GM12864 (cell line): Measurements from ENCODE around the gene SGO2.

Experiments used
- DNase-seq: peaks from one replicate; pipeline ENCODE4 v3.0.0-alpha.2; 2011; ENCODE audit warnings: low read depth
- H3K4me3 ChIP-seq: 2 replicates; pipeline ENCODE4 v1.5.1; 2011; ENCODE audit warnings: mild to moderate bottlenecking, low read depth, low read length, control low read depth
- TF ChIP-seq, protein P1 (sequence below): IDR thresholded peaks from 2 replicates; pipeline ENCODE4 v1.5.1; 2011; ENCODE audit warnings: low read depth, mild to moderate bottlenecking, moderate library complexity, low read length, control low read depth, inconsistent platforms; ENCODE audit errors: missing control alignments

The SGO2 gene

DNA sequence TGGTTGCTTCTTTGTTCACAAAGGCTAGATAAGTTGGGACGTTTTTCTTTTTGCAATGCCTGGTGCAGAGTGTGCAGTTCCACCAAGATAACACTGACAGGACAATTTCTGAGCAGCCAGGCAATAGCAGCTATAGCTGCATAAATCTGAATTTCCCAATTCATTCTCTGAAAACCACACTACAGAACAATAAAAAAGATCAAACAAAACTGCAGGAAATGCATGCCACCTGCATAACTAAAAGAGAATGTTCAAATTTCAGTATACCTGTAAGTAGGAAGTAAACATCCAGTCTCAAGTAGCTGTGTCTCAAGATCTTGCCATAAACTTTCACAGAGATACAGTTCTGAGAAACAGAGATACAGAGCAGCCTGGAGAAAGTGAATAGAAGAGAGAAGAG, 10.9 kb upstream of the SGO2 start:
- TF ChIP-seq, protein P1, sequence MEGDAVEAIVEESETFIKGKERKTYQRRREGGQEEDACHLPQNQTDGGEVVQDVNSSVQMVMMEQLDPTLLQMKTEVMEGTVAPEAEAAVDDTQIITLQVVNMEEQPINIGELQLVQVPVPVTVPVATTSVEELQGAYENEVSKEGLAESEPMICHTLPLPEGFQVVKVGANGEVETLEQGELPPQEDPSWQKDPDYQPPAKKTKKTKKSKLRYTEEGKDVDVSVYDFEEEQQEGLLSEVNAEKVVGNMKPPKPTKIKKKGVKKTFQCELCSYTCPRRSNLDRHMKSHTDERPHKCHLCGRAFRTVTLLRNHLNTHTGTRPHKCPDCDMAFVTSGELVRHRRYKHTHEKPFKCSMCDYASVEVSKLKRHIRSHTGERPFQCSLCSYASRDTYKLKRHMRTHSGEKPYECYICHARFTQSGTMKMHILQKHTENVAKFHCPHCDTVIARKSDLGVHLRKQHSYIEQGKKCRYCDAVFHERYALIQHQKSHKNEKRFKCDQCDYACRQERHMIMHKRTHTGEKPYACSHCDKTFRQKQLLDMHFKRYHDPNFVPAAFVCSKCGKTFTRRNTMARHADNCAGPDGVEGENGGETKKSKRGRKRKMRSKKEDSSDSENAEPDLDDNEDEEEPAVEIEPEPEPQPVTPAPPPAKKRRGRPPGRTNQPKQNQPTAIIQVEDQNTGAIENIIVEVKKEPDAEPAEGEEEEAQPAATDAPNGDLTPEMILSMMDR = no peak
- no peak for DNase-seq
- H3K4me3 ChIP-seq = no peak overlapping the region

DNA sequence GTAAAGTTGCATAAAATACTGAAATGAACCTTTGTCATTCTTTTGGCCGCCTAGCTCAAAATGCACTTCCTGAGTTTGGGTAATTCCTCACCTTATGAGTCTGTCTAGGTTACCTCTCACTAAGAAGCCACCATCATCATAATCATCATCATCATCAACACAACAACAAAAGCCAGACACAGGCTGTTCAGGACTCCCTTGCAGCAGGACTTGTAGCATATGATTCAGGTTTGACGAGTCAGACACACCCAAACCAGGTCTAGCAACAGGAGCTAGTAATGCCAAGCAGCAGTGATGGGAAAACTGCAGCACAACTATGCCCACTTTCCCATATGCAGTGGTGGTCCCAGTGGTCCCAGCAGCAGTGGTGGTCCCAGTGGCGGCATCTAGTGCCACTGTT, 2.8 kb upstream of the SGO2 start:
- no peak for DNase-seq
- TF ChIP-seq, protein P1 = no peak
- no peak overlapping the region for H3K4me3 ChIP-seq

DNA sequence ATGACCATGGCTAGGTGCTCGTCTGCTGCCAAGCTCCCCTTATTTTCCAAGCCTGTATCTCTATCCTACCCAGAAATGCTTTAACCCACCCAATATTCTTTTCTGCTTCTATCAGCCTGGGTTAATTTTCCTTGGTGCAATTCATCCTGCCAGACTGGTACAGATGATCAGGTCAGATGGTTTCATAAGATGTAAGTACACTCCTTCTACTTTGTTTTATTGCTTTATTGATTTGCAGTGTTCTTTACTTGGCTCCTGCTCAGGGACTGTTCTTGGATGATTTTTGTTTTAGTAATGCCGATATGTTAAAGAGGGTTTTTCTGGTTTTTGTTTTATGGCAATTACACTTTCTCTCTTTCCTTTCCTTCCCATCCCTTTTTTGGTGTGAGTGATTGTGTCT, 2.4 kb upstream of the SGO2 start:
- no peak overlapping the region for H3K4me3 ChIP-seq
- no peak for DNase-seq
- TF ChIP-seq, protein P1 = no peak

DNA sequence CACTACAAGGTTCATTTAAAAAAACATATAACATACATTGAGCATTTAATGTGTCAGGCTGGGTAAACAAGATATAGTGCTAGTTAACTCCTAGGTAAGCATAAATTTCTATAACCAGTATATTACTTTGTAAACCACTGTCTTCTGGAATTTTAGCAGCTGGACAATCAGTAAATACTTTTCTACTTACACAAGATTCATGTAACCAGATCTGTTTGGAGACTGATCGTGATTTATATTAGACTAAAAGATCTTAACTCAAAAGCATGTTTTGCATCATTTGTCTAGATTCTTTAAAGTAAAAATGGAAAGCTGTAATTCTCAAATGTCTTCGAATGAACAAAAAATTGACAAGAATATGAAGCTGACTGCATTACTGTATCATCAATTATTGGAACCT, 941 bp upstream of the SGO2 start:
- TF ChIP-seq, protein P1 = no peak
- DNase-seq = no peak
- H3K4me3 ChIP-seq = no peak overlapping the region

DNA sequence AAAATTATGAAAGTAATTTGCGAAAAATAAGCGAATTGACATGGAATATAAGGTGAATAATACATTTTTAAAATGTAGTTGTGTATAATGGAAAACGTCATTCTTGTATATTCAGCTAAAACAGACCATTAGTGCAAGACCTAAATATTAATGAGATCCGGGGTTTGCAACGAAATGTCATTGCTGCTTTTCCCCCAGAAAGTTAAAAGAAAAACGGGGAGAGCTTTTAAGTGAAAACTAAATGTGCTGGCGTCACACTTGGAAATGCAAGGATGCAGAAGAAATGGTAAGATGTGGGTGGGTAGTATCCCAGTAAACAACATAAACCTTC, 491 bp upstream of the SGO2 start:
- TF ChIP-seq, protein P1 = no peak
- no peak for DNase-seq
- peak overlapping the region; percentile 63 for H3K4me3 ChIP-seq

DNA sequence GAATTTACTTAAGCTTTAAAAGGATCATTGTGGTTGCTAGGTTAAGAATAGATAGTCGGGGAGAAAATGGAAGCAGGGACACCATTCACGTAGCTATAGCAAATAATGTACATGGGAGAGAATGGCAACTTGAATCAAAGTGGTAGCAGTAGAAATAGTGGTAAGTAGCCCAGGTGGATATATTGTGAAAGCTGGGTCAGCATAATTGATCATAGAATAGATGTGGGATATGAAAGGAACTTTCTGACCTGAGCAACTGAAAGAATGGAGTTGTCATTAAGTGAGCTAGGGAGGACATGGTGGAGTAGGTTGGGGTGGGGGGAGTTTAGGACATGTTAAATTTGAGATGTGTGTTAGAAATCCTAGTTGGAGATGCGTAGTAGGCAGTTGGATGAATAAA, 2.2 kb downstream of the SGO2 start:
- DNase-seq = no peak
- no peak overlapping the region for H3K4me3 ChIP-seq
- TF ChIP-seq, protein P1 = no peak

DNA sequence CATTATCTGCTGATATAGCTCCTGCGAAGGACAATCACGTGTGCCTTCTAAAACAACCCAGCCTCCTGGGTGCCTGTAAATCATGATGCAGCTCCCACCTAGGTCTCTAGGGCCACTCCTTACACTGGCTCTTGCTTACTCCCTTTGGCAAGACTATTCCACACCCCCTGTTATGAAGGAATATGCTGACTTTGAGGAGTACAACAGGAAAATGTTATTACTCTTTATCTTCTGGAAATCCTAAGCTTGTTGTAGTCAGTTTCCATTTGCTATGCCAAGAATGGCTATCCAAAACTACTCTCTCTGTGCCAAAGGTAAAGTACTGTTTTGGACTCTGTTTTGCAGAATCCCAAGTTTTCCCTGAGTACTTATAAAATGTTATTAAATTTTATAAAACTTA, 7.7 kb downstream of the SGO2 start:
- no peak for DNase-seq
- no peak overlapping the region for H3K4me3 ChIP-seq
- TF ChIP-seq, protein P1 = no peak
